ENCODE measurements around the gene RRP8.

RRP8 gene

DNA sequence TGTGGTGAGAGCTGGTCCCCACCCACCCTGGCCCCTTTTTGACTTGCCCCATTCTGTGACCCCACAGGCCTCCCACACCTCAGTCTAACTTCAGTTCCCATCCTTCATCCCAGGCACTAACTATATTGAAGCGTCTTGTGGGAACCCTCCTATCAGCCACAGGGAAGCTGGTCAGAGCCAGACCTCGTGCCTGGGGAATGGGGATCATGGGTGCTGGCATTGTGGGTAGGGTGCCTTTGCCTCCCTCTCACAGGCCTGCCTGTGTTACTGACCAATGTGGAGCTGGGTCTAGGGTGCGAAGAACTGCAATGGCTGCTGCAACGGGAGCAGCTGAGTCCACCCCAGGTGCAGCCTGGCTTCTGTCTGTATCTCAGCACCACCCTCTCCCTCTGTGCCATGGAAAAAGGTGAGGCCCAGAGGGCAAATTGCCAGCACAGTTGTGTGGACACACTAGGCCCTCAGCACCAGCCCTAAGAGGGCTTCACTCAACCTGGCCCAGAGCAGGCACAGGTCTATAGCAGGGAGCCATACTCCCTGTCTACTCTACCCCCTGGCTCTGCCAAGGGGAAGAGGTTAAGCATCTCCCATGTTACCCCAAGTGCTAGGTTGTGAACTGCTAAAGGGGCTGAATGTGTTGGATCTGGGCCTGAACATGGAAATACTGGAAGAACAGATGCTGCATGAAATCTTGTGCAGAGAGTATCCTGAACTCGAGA is 37.3 kb downstream of the RRP8 start:
- TF ChIP-seq, protein P1, sequence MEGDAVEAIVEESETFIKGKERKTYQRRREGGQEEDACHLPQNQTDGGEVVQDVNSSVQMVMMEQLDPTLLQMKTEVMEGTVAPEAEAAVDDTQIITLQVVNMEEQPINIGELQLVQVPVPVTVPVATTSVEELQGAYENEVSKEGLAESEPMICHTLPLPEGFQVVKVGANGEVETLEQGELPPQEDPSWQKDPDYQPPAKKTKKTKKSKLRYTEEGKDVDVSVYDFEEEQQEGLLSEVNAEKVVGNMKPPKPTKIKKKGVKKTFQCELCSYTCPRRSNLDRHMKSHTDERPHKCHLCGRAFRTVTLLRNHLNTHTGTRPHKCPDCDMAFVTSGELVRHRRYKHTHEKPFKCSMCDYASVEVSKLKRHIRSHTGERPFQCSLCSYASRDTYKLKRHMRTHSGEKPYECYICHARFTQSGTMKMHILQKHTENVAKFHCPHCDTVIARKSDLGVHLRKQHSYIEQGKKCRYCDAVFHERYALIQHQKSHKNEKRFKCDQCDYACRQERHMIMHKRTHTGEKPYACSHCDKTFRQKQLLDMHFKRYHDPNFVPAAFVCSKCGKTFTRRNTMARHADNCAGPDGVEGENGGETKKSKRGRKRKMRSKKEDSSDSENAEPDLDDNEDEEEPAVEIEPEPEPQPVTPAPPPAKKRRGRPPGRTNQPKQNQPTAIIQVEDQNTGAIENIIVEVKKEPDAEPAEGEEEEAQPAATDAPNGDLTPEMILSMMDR (IDR thresholded peaks at IDR 0.05) = no peak

DNA sequence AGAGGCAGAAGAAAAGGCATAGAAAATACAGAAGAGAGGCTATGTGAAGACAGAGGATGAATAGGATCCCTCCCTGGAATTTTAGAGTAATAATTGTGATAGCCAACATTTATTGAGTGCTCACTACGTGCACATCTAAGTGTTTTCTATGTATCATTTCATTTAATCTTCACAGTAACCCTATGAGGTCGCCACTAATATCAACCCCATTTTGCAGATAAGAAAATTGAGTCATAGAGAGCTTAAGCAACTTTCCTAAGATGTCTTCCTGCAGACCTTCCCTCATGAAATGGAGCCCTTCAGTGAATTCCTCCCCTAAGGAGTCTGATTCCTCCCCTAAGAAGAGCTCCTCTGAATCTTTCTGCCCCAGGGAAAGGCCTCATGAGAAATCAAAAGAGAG is 38.1 kb downstream of the RRP8 start:
- TF ChIP-seq, protein P1 (IDR thresholded peaks at IDR 0.05) = no peak

DNA sequence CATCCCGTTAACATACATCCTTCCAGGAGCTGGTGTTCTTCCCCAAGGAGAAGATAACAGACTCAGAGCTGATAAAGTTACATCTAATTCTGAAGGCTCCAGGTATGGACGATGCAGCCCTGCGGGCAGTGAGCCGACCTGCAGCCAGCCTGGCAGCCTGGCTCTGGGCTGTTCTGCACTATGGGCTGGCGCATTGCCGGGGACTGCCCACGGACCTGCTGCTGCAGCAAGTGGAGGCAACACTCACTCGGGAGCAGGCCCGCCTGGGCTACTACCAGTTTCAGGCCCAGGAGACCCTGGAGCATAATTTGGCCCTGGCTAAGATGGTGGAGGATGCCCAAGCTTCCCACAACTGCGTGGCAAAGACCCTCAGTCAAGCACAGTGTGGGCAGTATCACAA is 39.7 kb downstream of the RRP8 start:
- TF ChIP-seq, protein P1 (IDR thresholded peaks at IDR 0.05) = no peak

- TF ChIP-seq, protein P1 (IDR thresholded peaks at IDR 0.05) = no peak
These were observed 40.2 kb downstream of the RRP8 start for GRCh38 chr11:6563121-6563619.

DNA sequence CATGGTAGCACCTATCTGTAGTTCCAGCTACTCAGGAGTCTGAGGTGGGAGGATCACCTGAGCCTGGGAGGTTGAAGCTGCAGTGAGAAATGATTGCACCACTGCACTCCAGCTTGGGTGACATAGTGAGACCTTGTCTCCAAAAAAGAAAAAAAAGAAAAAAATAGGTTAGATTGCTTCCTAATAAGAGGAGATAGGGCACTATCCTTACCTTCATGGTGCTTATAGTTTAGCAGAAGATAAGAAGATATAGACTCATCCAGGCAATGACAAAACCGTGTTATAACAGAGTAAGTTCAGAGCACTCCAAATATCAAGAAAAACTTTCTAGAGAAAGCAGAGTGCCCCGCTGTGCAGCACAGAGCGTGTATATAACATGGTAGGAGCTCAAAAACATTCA is 42.1 kb downstream of the RRP8 start:
- TF ChIP-seq, protein P1 (IDR thresholded peaks at IDR 0.05) = no peak

- TF ChIP-seq, protein P1 (IDR thresholded peaks at IDR 0.05) = no peak
These were observed 44.0 kb downstream of the RRP8 start for GRCh38 chr11:6559369-6559768.

GRCh38 chr11:6557761-6558674 is 45.4 kb downstream of the RRP8 start:
- TF ChIP-seq, protein P1 (IDR thresholded peaks at IDR 0.05) = no peak
